Measurements from ENCODE around the gene ENOSF1.
"Not testable (repeated sequence)": the region's sequence is repeated elsewhere in the genome, so short reads cannot be mapped to it uniquely, and the experiment has no call there.

ENOSF1 gene

DNA sequence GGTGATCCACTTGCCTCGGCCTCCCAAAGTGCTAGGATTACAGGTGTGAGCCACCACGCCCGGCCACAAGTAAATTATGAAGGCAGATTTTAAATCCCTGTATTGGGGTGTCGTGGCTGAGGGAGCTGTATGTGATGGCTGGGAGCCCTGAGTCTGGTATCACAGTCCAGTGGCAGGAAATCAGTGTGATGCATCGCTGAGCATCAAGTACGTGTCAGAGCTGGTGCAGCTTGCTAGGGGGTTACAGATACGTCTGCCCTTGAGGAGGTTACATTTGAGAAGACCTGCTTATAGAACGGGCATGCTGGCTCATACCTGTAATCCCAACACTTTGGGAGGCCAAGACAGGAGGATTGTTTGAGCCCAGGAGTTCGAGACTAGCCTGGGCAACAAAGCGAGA, 4.3 kb downstream of the ENOSF1 start:
- no peak for DNase-seq (ENCODE audit: low read depth in 2 of 2)

- DNase-seq (ENCODE audit: low read depth in 2 of 2) = no peak
These were observed 6.0 kb downstream of the ENOSF1 start for GRCh38 chr18:706405-706804.

GRCh38 chr18:703213-703967, 9.0 kb downstream of the ENOSF1 start:
- no peak for DNase-seq (ENCODE audit: low read depth in 2 of 2)

DNA sequence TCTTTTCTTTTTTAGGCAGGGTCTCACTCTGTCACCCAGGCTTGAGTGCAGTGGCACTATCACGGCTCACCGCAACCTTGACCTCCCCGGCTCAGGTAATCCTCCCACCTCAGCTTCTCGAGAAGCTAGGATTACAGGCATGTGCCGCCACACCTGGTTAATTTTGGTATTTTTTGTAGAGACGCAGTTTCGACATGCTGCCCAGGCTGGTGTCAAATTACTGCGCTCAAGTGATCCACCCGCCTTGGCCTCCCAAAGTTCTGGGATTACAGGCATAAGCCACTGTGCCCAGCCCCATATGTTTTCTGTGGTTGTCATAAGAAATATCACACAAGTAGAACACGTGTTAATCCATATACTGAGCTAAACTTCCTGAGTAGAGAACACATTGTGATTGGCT, 14.6 kb downstream of the ENOSF1 start:
- no peak for DNase-seq (ENCODE audit: low read depth in 2 of 2)

DNA sequence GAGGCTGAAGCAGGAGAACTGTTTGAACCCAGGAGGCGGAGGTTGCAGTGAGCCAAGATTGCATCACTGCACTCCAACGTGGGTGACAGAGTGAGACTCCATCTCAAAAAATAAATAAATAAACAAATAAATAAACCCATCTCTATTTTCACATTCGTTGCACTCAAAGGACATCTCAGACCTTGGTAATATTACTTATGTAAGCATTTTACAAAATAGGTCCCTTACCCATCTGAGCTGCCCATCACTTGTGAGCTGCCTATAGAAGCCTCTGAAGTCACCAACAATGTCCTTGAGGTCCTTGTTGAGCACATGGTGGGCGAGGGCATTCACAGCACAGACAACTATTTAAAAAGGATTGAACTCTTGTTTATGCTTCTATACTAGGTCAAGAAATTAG, 15.4 kb downstream of the ENOSF1 start:
- no peak for DNase-seq (ENCODE audit: low read depth in 2 of 2)

GRCh38 chr18:693466-694187, 18.8 kb downstream of the ENOSF1 start:
- DNase-seq (ENCODE audit: low read depth in 2 of 2) = no peak

DNA sequence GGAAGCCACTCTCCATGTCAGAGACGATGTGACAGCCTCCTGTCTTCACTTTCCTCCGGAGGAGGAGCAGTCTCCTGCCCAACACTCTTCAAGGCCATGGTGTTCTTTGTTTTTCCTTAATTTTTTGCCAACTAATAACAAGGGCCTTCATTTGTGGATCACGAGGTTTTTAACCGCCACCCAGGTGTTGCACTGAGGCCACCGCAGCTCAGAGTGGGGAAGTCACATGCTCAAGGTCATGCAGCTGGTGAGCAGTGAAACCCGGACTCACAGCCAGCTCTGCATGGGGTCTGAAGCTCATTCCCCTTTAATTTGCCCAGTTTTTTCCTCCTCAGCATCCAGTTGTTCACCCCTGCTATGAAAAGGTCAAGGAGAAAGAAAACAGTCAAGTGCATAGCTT, 19.6 kb downstream of the ENOSF1 start:
- no peak for DNase-seq (ENCODE audit: low read depth in 2 of 2)

DNA sequence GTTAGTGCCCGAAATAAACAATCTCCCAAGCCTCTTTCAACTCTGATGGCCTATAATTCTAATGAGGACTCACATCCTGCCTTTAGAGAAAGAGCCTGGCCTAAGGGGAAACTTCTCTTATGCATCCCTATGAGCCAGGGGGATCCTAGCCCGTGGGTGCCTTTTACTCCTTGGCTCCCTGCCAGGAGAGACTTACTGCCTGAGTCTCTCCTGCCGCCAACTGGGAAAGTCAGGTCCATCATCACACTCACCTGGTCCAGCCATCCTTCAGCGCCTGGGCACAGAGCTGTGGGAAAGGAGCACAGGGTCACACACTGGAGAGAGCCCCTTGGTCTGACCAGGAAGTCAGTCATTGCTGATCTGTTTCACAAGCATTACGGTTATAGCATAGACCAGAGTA, 24.1 kb downstream of the ENOSF1 start:
- DNase-seq (ENCODE audit: low read depth in 2 of 2) = no peak

DNA sequence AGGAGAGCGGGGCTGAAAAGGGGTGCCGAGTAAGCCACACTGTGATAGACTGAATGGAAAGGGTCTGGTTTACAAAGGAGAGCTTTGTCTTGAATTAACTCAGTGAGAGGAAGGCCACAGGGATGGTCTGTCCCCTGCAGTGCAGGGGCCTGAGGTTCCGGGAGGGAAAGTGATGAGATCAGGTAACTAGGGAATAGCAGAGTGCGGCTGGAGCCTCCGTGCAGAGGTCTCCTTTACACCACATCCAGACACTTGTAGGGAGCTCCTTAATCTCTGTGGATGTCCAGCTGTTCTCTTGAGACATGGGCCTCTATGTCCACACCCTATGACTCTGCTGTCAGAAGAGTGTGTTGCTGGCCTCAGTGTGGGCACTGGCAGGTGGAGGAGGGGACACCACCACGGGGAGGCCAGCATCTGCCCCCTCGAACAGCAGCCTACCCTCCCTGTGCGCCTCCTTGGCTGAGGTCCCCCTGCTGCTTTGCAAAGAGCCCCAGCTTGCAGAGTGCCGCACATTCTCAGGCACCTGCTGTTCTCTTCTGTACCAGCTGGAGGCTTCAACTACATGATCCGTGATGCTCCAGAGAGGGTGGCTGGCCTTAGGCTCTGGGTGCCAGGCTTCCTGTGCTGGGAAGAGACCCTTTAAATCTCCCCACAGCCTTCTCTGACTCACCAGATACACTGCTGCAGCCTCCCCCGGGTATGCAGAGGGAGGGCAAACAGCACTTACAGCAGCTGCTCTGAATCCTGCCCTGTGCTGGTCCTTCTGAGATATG, 25.9 kb downstream of the ENOSF1 start:
- no peak for DNase-seq (ENCODE audit: low read depth in 2 of 2)

- no peak for DNase-seq (ENCODE audit: low read depth in 2 of 2)
These were observed 27.0 kb downstream of the ENOSF1 start for GRCh38 chr18:685438-685837.

DNA sequence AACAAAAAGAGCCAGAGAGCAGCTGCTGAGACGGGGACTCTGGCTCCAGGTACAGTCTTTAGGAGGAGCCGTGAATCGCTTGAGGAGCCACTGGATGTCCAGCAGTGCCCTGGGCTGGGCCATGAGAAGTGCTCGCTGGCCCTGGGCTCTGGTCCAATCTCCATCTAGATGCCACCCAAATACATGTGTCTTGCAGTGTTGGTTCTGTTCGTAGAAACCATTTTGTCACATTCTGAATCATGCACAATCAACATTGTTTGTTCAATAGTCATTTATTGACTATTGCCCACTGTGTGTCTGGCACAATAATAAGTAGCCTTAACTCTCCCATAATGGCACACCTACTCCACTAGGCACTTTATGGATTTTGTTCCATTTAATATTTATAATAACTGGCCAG, 28.9 kb downstream of the ENOSF1 start:
- DNase-seq (ENCODE audit: low read depth in 2 of 2) = no peak

DNA sequence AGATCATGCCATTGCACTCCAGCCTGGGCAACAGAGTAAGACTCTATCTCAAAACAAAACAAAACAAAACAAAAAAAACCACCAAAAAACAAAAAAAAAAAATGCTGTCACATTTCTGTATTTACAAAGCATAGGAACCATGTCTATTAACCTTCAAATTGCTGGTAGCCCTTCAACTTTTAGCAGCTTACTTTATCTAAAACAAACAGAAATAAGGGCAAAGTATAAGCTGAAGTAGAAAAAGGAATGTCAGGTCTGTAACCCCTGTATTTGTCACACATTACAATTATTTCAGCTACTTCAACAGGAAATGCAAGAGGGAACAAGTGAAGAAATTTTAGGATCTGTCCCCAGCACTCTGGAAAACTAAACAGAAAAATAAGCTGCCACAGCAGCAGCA, 29.6 kb downstream of the ENOSF1 start:
- DNase-seq (ENCODE audit: low read depth in 2 of 2) = no peak

DNA sequence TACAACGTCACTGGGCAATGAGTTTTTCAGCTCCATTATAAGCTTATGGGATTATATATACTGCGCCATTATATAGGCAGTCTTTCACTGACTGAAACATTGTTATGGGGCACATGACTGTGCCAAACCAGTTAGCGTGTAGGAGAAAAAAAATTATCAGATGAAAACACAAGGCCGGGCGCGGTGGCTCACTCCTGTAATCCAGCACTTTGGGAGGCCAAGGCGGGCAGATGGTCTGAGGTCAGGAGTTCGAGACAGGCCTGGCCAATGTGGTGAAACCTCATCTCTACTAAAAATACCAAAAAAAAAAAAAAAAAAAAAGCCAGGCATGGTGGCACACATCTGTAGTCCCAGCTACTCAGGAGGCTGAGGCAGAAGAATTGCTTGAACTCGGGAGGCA, 30.0 kb downstream of the ENOSF1 start:
- not testable (repeated sequence) for DNase-seq (ENCODE audit: low read depth in 2 of 2)

DNA sequence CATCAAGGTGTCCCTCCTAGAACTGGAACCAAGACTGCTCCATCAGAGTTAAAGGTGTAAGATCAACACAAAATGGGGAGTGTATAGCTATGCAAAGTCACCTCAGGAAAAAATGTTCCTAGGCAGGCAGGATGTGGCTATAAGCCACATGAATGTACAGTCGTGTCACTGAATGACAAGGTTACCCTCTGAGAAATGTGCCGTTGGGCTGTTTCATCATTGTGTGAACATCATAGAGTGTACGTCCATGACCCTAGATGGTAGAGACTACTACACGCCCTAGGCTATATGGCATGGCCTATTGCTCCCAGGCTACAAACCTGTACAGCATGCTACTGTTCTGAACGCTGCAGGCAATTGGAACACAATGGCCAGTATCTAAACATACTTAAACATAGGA, 30.4 kb downstream of the ENOSF1 start:
- DNase-seq (ENCODE audit: low read depth in 2 of 2) = no peak

- DNase-seq (ENCODE audit: low read depth in 2 of 2) = no peak
These were observed 32.0 kb downstream of the ENOSF1 start for GRCh38 chr18:680392-680791.

GRCh38 chr18:679516-679915, 32.9 kb downstream of the ENOSF1 start:
- DNase-seq (ENCODE audit: low read depth in 2 of 2) = no peak

GRCh38 chr18:678482-679182, 33.8 kb downstream of the ENOSF1 start:
- no peak for DNase-seq (ENCODE audit: low read depth in 2 of 2)

DNA sequence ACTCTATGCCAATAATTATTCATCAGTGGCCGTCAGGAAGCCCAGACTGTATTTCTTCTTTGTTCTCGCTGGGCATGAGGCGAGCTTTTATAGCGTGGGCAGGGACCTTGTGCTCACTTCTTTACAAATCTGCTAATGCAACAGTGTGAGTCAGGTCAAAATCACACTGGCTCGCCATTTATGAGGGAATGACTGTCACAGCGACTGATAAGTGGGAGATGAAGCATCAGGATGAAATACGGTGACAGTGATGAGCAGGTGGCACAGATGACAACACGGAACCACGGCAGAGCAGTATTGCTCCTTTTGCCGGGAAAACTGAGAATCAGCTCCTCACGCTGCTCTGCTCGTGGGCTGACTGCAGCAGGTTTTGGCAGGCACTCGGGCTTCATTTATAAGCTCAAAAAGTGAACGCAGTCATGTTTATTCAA, 34.5 kb downstream of the ENOSF1 start:
- DNase-seq (ENCODE audit: low read depth in 2 of 2) = no peak

- DNase-seq (ENCODE audit: low read depth in 2 of 2) = no peak
These were observed 35.3 kb downstream of the ENOSF1 start for GRCh38 chr18:677145-677544.

DNA sequence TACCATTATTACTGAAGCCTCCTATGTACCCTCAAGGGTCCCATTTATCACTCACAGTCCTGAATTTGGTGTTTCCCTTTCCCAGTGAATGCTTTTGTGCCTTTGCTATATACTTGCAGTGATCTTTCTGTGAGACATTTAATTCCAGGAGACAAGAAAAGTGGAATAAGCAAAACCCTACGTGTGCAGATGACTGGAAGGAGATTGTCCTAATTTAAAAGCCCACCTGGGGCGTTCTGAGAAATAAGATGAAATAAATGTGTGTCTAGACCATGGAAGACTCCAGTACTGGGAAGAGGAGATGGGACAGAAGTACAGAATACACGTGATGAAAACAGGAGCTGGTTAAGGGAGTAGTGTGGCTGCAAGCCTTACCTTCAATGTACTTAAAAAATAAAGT, 35.7 kb downstream of the ENOSF1 start:
- DNase-seq (ENCODE audit: low read depth in 2 of 2) = no peak

DNA sequence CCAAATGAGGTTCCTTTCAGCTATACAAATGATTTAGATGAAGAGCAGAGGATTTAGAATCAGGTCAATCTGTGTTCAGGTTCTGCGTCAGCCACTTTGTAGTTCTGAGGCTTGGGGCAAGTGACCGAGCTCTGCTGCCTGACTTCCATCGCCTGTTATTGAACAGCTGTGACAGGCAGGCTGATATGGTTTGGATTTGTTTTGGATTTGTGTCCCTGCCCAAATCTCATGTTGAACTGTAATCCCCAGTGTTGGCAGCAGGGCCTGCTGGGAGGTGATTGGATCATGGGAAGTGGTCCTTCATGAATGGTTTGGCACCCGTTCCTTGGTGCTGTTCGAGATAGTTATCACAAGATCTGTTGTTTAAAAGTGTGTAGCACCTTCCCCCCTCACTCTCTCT, 36.4 kb downstream of the ENOSF1 start:
- no peak for DNase-seq (ENCODE audit: low read depth in 2 of 2)

DNA sequence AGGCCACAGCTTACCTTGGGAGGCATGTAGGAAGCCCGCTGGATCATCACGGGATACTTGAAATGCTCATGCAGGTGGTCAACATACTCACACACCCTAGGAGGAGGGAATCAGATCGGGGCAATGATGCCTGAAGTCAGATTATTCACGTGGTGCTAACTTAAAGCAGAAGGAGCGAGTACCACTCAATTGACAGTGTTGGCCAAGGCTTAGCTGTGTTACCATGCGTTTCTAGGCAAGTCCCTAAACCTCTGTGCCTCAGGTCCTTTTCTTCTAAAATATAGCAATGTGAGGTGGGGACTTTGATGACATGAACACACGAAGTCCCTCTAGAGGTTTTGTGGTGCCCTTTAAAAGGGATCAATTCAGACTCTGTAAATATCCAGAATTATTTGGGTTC, 37.1 kb downstream of the ENOSF1 start:
- no peak for DNase-seq (ENCODE audit: low read depth in 2 of 2)

Measured in stimulated activated CD4-positive, alpha-beta T cell treated with anti-CD3 and anti-CD28 coated beads, Interleukin-4, amount 100 ng/mL, for 48 hours (primary cell).